Body of pancreas (tissue), 4 donors: ENCODE measurements around the gene ZNF84. TPM values are rescaled to one million over a fixed set of nuclear protein-coding genes. Genes with fewer than 3 reads are reported as not detected.

Source experiments
- ATAC-seq: fragments of 150-250 bp; one replicate; pipeline ENCODE4 v1.9.1; 2016
- DNase-seq, 4 donors: peaks; one replicate each; pipeline ENCODE4 v3.0.0-alpha.2; 2019
- H3K27ac ChIP-seq, 4 donors: fragments of 200-600 bp; sonication (generic); 1 replicate in 3 of 4; 2 replicates in 1 of 4; pipeline versions ENCODE4 v1.5.1 to v1.6.1; 2016 to 2019; ENCODE audit warnings: mild to moderate bottlenecking in 1 of 4, mixed read lengths in 1 of 4, moderate library complexity in 1 of 4
- H3K27me3 ChIP-seq, 2 donors: fragments of 200-600 bp; sonication (generic); one replicate each; pipeline ENCODE4 v1.6.0; 2016; ENCODE audit warnings: mild to moderate bottlenecking in 1 of 2
- H3K36me3 ChIP-seq, 2 donors: fragments of 200-600 bp; sonication (generic); replicated peaks in 1 of 2; 2 replicates each; pipeline ENCODE4 v1.5.1; 2016; ENCODE audit warnings: low read depth in 2 of 2; ENCODE audit not compliant: insufficient read depth in 1 of 2
- H3K4me1 ChIP-seq: fragments of 200-600 bp; sonication (generic); one replicate; pipeline ENCODE4 v1.6.0; 2016
- H3K4me3 ChIP-seq, 2 donors: fragments of 200-600 bp; sonication (generic); 1 replicate in 1 of 2; 2 replicates in 1 of 2; pipeline ENCODE4 v1.5.1; 2016 to 2019
- H3K9me3 ChIP-seq, 3 donors: fragments of 200-600 bp; sonication (generic); 1 replicate in 2 of 3; 2 replicates in 1 of 3; pipeline ENCODE4 v1.5.1; 2016
- POLR2A ChIP-seq, 3 donors: fragments of 450-650 bp; IDR thresholded peaks; one replicate each; pipeline ENCODE4 v1.6.1; 2016; ENCODE audit warnings: antibody characterized with exemption in 3 of 3, mild to moderate bottlenecking in 2 of 3
- WGBS, 2 donors: methylation state at CpG; one replicate each; pipeline ENCODE4 v1.1.5; 2017; 5-methylcytosine and 5-hydroxymethylcytosine counted together
- intact Hi-C: fragments of 100-400 bp; cut with DNase I; formaldehyde crosslinking; loops from one replicate; pipeline ENCODE4 v1.15.1; 2023
- total RNA-seq, 2 donors: library from RNA; depleted of rRNA; stranded (reverse); fragments of >200 nt; gene quantifications; one replicate each; pipeline ENCODE4 v1.1.0, GENCODE V29; 2016
- TF ChIP-seq, protein P1 (sequence below), 7 experiments: fragments of 450-650 bp in 4 of 7; fragments of 200-600 bp in 3 of 7; sonication (generic) in 3 of 7; IDR thresholded peaks; one replicate each; pipeline ENCODE4 v1.5.1; 2016 to 2019; ENCODE audit warnings: antibody characterized with exemption in 7 of 7

The ZNF84 gene
- total RNA-seq, 2 donors from 2014 or later = 10.2 to 22.1 TPM

DNA sequence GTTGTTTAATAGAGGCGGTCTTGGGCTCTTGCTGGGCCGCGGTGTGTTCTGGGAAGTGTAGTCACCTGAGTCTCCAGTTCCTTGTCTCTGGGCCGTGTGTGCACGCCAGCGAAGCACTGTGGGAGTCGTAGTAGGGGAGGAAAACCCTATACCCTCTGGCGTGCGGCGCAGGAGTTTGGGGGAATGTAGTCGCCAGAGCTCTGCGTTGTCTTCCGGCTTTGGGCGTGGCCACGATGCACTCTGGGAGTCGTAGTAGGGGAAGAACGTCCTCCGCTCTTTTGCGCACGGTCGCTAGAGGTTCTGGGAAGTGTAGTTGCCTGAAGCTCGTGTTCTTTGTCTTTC is 42.7 kb downstream of the ZNF84 start:
- intact Hi-C loops = no loop called here
- Histone ChIP-seq H3K4me3 (peak overlapping the region; percentile 24 to 85), H3K9me3 (peaks cover 0 to 48% (median under 1%) of the 10 kb centered on the region in 3 donors), H3K4me1 (peaks cover 20% of the 10 kb centered on the region), H3K36me3 (peaks cover 4 to 11% of the 10 kb centered on the region in 2 donors), H3K27ac (peak overlapping the region; percentile 88 to 98 (median 95)), H3K27me3 (no peaks in the 10 kb centered on the region)
- TF ChIP-seq, protein P1, sequence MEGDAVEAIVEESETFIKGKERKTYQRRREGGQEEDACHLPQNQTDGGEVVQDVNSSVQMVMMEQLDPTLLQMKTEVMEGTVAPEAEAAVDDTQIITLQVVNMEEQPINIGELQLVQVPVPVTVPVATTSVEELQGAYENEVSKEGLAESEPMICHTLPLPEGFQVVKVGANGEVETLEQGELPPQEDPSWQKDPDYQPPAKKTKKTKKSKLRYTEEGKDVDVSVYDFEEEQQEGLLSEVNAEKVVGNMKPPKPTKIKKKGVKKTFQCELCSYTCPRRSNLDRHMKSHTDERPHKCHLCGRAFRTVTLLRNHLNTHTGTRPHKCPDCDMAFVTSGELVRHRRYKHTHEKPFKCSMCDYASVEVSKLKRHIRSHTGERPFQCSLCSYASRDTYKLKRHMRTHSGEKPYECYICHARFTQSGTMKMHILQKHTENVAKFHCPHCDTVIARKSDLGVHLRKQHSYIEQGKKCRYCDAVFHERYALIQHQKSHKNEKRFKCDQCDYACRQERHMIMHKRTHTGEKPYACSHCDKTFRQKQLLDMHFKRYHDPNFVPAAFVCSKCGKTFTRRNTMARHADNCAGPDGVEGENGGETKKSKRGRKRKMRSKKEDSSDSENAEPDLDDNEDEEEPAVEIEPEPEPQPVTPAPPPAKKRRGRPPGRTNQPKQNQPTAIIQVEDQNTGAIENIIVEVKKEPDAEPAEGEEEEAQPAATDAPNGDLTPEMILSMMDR (IDR thresholded peaks at IDR 0.05) = no peak
- TF ChIP-seq POLR2A (IDR thresholded peaks at IDR 0.05) = no peak
- peak; percentile 90 for ATAC-seq
- 0% methylated on average over 11 to 22 of the region's 22 CpGs for WGBS, 2 donors
- DNase-seq = peak; percentile 98 to 99 (median 98)

GRCh38 chr12:133080368-133081158 is 43.3 kb downstream of the ZNF84 start, which contains the start of gene ZNF140:
TSS of gene ZNF140 (plus strand) at chr12:133080923. CDS start at chr12:133081321, 398 bp downstream.
- H3K27me3 ChIP-seq = no peaks in the 10 kb centered on the region
- peak within 1 kb of the TSS; percentile 88 to 98 (median 95) for H3K27ac ChIP-seq
- DNase-seq (peak; percentile 95 to 98 (median 96)), ATAC-seq (peak; percentile 80)
- H3K4me1 ChIP-seq = peaks cover 20% of the 10 kb centered on the region
- WGBS, 2 donors = 0% methylated on average over 14 to 69 of the region's 69 CpGs
- intact Hi-C loops = no loop called here
- H3K36me3 ChIP-seq = peaks cover 9 to 16% of the 10 kb centered on the region in 2 donors
- TF ChIP-seq POLR2A (IDR thresholded peaks at IDR 0.05) = peak; percentile 53 to 79 (median 77)
- TF ChIP-seq, protein P1 (IDR thresholded peaks at IDR 0.05) = peak in 4 of 7 experiments; percentile 35 to 50 (median 46)
- peaks cover 0 to 51% (median 3%) of the 10 kb centered on the region in 3 donors for H3K9me3 ChIP-seq
- peak within 1 kb of the TSS; percentile 24 to 85 for H3K4me3 ChIP-seq

GRCh38 chr12:133081159-133081780 is 44.0 kb downstream of the ZNF84 start:
- peaks cover 20% of the 10 kb centered on the region for H3K4me1 ChIP-seq
- 22 to 23% methylated on average over 14 to 17 of the region's 17 CpGs for WGBS, 2 donors
- intact Hi-C loops = no loop called here
- H3K9me3 ChIP-seq = peaks cover 0 to 51% (median 3%) of the 10 kb centered on the region in 3 donors
- ATAC-seq (no peak), DNase-seq (peak; percentile 3 to 28 (median 12))
- peak overlapping the region; percentile 88 to 98 (median 95) for H3K27ac ChIP-seq
- no peaks in the 10 kb centered on the region for H3K27me3 ChIP-seq
- H3K4me3 ChIP-seq = peak overlapping the region; percentile 24 to 85
- TF ChIP-seq, protein P1 (IDR thresholded peaks at IDR 0.05) = no peak
- TF ChIP-seq POLR2A (IDR thresholded peaks at IDR 0.05) = no peak
- H3K36me3 ChIP-seq = peaks cover 16 to 23% of the 10 kb centered on the region in 2 donors

DNA sequence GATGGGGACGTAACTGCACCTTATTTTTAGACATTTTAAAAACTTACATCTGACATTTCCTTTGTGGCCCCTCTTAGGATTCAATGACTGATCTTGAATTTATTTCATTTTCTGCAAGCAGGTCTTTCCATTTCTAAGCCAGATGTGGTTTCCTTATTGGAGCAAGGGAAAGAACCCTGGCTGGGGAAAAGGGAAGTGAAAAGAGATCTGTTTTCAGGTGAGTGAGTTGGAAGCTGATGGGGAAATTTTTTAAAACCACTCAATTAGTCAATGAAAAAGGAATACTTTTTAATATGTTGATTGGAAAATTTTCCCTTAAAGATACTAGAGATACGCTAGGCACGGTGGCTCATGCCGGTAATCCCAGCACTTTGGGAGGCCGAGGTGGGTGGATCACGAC is 46.0 kb downstream of the ZNF84 start:
- peaks cover 17 to 36% of the 10 kb centered on the region in 2 donors for H3K36me3 ChIP-seq
- H3K27me3 ChIP-seq = no peaks in the 10 kb centered on the region
- no peak for DNase-seq
- TF ChIP-seq, protein P1 (IDR thresholded peaks at IDR 0.05) = no peak
- TF ChIP-seq POLR2A (IDR thresholded peaks at IDR 0.05) = no peak
- H3K9me3 ChIP-seq = peaks cover 0 to 39% (median 3%) of the 10 kb centered on the region in 3 donors
- H3K4me3 ChIP-seq = no peak overlapping the region
- ATAC-seq = no peak
- H3K4me1 ChIP-seq = peaks cover 20% of the 10 kb centered on the region
- intact Hi-C loops = no loop called here
- no peak overlapping the region for H3K27ac ChIP-seq
- 97 to 98% methylated on average over 6 of the region's 6 CpGs for WGBS, 2 donors
